Vagina (tissue), 2 donors: Measurements from ENCODE around the gene MZF1. TPM values are rescaled to one million over a fixed set of nuclear protein-coding genes. Genes with fewer than 3 reads are reported as not detected.
A peak's percentile ranks its signal among the peaks of the same experiment; 100 is the strongest.

ENCODE experiments used
- DNase-seq, 2 donors: peaks; one replicate each; pipeline ENCODE4 v3.0.0-alpha.2; 2017; ENCODE audit errors: extremely low spot score in 2 of 2
- H3K27ac ChIP-seq: fragments of 200-600 bp; sonication (generic); one replicate; pipeline ENCODE4 v1.5.1; 2019
- H3K27me3 ChIP-seq: fragments of 200-600 bp; sonication (generic); one replicate; pipeline ENCODE4 v1.5.1; 2019
- H3K36me3 ChIP-seq, 2 donors: fragments of 200-600 bp; sonication (generic); one replicate each; pipeline ENCODE4 v1.5.1; 2017 to 2019
- H3K4me1 ChIP-seq: fragments of 200-600 bp; sonication (generic); one replicate; pipeline ENCODE4 v1.5.1; 2019
- H3K4me3 ChIP-seq, 2 donors: fragments of 200-600 bp; sonication (generic); 1 replicate in 1 of 2; 2 replicates in 1 of 2; pipeline ENCODE4 v1.5.1; 2016 to 2019
- H3K9me3 ChIP-seq: fragments of 200-600 bp; sonication (generic); one replicate; pipeline ENCODE4 v1.5.1; 2019
- POLR2A ChIP-seq, 2 donors: fragments of 450-650 bp; IDR thresholded peaks; one replicate each; pipeline ENCODE4 v1.6.1; 2017; ENCODE audit warnings: antibody characterized with exemption in 2 of 2, mild to moderate bottlenecking in 2 of 2, moderate library complexity in 2 of 2
- POLR2AphosphoS5 ChIP-seq, 2 donors: sonication (generic); formaldehyde crosslinking; IDR thresholded peaks; one replicate each; pipeline ENCODE4 v1.9.0; 2017; ENCODE audit warnings: antibody characterized with exemption in 2 of 2, mild to moderate bottlenecking in 2 of 2, low read depth in 1 of 2; ENCODE audit not compliant: insufficient read depth in 1 of 2
- intact Hi-C: fragments of 100-400 bp; cut with DNase I; formaldehyde crosslinking; loops from one replicate; pipeline ENCODE4 v1.15.1; 2023
- total RNA-seq: library from RNA; depleted of rRNA; stranded (reverse); fragments of >200 nt; gene quantifications from one replicate; pipeline ENCODE4 v1.2.3, GENCODE V29; 2016
- TF ChIP-seq, protein P1 (sequence below), 3 experiments: fragments of 450-650 bp in 2 of 3; fragments of 200-600 bp in 1 of 3; sonication (generic) in 1 of 3; IDR thresholded peaks; one replicate each; pipeline ENCODE4 v1.5.1; 2017 to 2019; ENCODE audit warnings: antibody characterized with exemption in 3 of 3, mild to moderate bottlenecking in 2 of 3, moderate library complexity in 2 of 3

Gene MZF1
- total RNA-seq, 1 donor from 2014 or later: 32.2 TPM

DNA sequence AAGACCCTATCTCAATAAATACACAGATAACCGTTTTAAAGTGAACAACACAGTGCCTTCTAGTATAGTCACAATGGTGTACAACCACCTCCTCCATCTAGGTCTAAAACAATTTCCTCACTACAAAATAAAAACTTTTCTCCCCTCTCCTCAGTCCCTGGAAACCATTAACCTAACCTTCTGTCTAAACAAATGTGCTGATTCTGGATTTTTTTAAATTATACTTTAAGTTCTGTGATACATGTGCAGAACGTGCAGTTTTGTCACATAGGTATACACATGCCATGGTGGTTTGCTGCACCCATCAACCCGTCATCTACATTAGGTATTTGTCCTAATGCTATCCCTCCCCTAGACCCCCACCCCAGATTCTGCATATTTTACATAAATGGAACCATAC lies 43.7 kb downstream of the MZF1 start:
- Histone ChIP-seq H3K4me1 (no peaks in the 10 kb centered on the region), H3K27ac (no peak overlapping the region), H3K27me3 (no peaks in the 10 kb centered on the region), H3K36me3 (no peaks in the 10 kb centered on the region), H3K9me3 (no peaks in the 10 kb centered on the region), H3K4me3 (no peak overlapping the region)
- no peak for TF ChIP-seq POLR2AphosphoS5 (IDR thresholded peaks at IDR 0.05; ENCODE audit: insufficient read depth in 1 of 2, low read depth in 1 of 2)
- no peak for TF ChIP-seq POLR2A (IDR thresholded peaks at IDR 0.05)
- TF ChIP-seq, protein P1, sequence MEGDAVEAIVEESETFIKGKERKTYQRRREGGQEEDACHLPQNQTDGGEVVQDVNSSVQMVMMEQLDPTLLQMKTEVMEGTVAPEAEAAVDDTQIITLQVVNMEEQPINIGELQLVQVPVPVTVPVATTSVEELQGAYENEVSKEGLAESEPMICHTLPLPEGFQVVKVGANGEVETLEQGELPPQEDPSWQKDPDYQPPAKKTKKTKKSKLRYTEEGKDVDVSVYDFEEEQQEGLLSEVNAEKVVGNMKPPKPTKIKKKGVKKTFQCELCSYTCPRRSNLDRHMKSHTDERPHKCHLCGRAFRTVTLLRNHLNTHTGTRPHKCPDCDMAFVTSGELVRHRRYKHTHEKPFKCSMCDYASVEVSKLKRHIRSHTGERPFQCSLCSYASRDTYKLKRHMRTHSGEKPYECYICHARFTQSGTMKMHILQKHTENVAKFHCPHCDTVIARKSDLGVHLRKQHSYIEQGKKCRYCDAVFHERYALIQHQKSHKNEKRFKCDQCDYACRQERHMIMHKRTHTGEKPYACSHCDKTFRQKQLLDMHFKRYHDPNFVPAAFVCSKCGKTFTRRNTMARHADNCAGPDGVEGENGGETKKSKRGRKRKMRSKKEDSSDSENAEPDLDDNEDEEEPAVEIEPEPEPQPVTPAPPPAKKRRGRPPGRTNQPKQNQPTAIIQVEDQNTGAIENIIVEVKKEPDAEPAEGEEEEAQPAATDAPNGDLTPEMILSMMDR (IDR thresholded peaks at IDR 0.05): no peak
- no peak for DNase-seq
- intact Hi-C loops: no loop called here

GRCh38 chr19:58522709-58523108 lies 50.4 kb downstream of the MZF1 start:
- Histone ChIP-seq H3K27me3 (no peaks in the 10 kb centered on the region), H3K4me3 (no peak overlapping the region), H3K36me3 (no peaks in the 10 kb centered on the region), H3K27ac (no peak overlapping the region), H3K4me1 (peaks cover 21% of the 10 kb centered on the region), H3K9me3 (no peaks in the 10 kb centered on the region)
- TF ChIP-seq POLR2AphosphoS5 (IDR thresholded peaks at IDR 0.05; ENCODE audit: insufficient read depth in 1 of 2, low read depth in 1 of 2) (no peak), POLR2A (IDR thresholded peaks at IDR 0.05) (no peak)
- TF ChIP-seq, protein P1 (IDR thresholded peaks at IDR 0.05): no peak
- intact Hi-C loops: no loop called here
- DNase-seq: no peak

GRCh38 chr19:58521651-58522050 lies 51.5 kb downstream of the MZF1 start:
- no peaks in the 10 kb centered on the region for H3K27me3 ChIP-seq
- H3K27ac ChIP-seq: no peak overlapping the region
- no peak for DNase-seq
- intact Hi-C loops: no loop called here
- no peaks in the 10 kb centered on the region for H3K9me3 ChIP-seq
- TF ChIP-seq, protein P1 (IDR thresholded peaks at IDR 0.05): no peak
- peaks cover 0 to 7% of the 10 kb centered on the region in 2 donors for H3K36me3 ChIP-seq
- H3K4me1 ChIP-seq: peaks cover 28% of the 10 kb centered on the region
- H3K4me3 ChIP-seq: no peak overlapping the region

DNA sequence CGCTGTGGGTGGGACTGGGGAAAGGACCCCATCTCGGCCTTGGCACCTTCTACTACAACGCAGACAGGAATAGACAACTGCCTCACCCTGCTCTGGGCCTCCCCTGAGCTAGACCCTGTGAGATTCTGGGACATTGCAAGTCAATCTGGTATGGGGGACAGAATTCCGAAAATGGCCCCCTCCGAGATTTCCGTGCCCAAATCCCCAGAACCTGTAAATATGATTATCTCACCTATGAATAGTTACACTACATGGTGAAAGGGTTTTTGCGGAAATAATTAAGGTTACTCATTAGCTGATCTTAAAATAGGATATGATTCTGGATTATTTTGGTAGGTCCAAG lies 52.9 kb downstream of the MZF1 start:
- no peak for DNase-seq
- intact Hi-C loops: no loop called here

More for the DNA sequence above, 52.9 kb downstream of the MZF1 start:
- TF ChIP-seq POLR2AphosphoS5 (IDR thresholded peaks at IDR 0.05; ENCODE audit: insufficient read depth in 1 of 2, low read depth in 1 of 2) (no peak), POLR2A (IDR thresholded peaks at IDR 0.05) (no peak)
- TF ChIP-seq, protein P1 (IDR thresholded peaks at IDR 0.05): no peak
- Histone ChIP-seq H3K9me3 (no peaks in the 10 kb centered on the region), H3K4me1 (peaks cover 41% of the 10 kb centered on the region), H3K27me3 (no peaks in the 10 kb centered on the region), H3K4me3 (peak overlapping the region; percentile 76 to 93), H3K27ac (peak overlapping the region; percentile 97), H3K36me3 (peaks cover 0 to 18% of the 10 kb centered on the region in 2 donors)
